Measurements from ENCODE around the gene GATC.
A peak's percentile ranks its signal among the peaks of the same experiment; 100 is the strongest.

The GATC gene

DNA sequence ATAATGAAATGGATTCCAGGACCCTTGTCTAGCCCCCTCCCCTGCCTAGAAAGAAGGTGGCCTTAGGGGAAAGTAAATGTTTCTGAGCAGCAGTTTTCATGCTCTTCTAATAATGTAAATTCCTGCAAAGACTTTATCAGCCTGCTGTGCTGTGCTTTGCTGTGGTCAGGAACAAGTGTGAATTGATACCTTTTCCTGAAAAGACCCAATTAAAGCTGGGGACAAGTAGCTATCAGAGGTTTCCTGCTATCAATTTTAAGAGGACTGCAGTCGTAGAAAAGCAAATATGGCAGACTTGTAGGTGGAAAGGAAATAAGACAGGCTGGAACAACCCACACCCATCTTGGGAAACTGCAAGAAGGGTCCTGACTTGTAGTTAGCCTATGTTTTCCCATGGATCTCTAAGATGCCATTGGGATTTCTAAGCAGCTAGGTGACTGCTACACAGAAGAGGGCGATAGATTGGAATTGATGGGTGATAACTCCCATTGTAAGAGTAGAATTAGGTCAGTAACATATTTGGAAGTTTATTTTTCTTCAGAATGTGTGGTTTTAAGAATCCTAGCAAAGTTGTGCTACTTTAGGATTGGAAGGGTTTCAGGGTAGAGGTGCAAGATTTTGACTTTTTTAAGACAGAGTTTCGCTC is 52.7 kb downstream of the GATC start:
- no peak for DNase-seq

DNA sequence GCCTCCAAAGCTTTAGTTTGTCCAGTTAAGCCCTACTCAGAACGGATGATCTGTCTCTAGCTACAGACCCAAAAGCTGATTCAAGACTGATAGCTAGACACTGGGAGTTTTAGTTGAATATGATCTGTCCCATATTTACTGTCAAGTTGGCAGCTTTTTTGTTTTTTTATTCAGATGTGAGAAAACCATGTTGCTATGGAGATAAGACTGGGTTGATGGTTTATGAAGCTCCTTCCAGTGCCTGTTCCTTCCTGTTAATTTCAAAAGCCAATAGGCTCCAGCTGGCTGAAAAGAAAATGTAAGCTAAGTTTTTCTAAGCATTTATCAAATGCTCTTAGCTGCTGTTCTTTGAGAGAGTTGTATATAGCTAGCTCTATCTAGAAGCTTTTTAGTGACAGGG is 54.3 kb downstream of the GATC start:
- peak in 1 of 6 experiments; percentile 9 for DNase-seq

DNA sequence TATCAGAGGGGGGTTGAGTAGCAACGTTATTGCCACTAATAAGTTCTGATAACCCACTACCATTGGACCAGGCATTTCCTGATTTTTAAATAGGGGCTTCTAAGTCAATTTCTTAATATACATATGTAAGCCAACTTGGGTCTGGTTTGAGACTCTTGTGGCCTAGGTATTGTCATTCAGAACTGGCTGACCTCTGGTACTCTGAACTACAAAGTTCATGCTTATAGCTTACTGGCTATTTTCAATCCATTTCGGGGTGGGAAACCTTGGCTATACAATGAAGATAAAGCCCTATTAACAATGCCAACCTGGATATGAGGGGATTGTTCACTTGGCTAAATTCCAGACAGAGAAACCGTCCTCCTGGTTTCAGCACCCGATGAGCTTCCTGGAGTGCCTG is 58.3 kb downstream of the GATC start:
- no peak for DNase-seq

DNA sequence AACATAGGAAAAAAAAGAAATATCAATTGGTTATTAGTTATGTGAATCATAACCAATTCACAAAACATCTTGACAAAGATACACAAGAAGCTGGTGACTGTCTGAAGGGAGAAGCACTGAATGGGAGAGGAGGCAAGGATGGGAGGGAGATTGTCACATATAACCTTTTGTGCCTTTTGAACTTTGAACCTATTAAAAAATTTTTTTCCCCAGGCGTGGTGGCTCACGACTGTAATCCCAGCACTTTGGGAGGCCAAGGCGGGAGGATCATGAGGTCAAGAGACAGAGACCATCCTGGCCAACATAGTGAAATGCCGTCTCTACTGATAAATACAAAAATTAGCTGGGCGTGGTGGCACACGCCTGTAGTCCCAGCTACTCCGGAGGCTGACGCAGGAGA is 62.3 kb downstream of the GATC start:
- no peak for DNase-seq

Data from stimulated activated naive CD4-positive, alpha-beta T cell (primary cell).